HepG2 (cell line): Measurements from ENCODE around the gene WDR18. TPM values are rescaled to one million over a fixed set of nuclear protein-coding genes. Genes with fewer than 3 reads are reported as not detected.

Experiments used
- ATF7-NPFF ChIP-seq: sonication (generic); formaldehyde crosslinking; IDR thresholded peaks from 2 replicates; pipeline ENCODE4 v1.8.1; 2023; ENCODE audit warnings: mild to moderate bottlenecking, low read depth, missing genetic modification reagents, moderate library complexity
- EP300 ChIP-seq, 3 experiments: sonication (generic) in 1 of 3; formaldehyde crosslinking in 1 of 3; IDR thresholded peaks; 2 replicates each; pipeline versions ENCODE4 v1.5.1 to v1.6.1; 2011 to 2020; ENCODE audit warnings: low read depth in 2 of 3, low read length in 2 of 3, borderline replicate concordance in 1 of 3, improper control_type of control experiment in 1 of 3, mild to moderate bottlenecking in 1 of 3, missing genetic modification reagents in 1 of 3, moderate library complexity in 1 of 3
- GATAD2A ChIP-seq: IDR thresholded peaks from 2 replicates; pipeline ENCODE4 v1.6.1; 2016
- HMG20A ChIP-seq: IDR thresholded peaks from 2 replicates; pipeline ENCODE4 v1.6.1; 2016; ENCODE audit warnings: borderline replicate concordance
- KLF9 ChIP-seq: IDR thresholded peaks from 2 replicates; pipeline ENCODE4 v1.6.1; 2016; ENCODE audit warnings: low read depth
- NCOR1 ChIP-seq: fragments of 200-600 bp; sonication (generic); IDR thresholded peaks from 2 replicates; pipeline ENCODE4 v1.7.0; 2017; ENCODE audit warnings: antibody characterized with exemption, low read length, borderline replicate concordance
- NFYC ChIP-seq: IDR thresholded peaks from 2 replicates; pipeline ENCODE4 v1.6.1; 2016; ENCODE audit warnings: missing genetic modification reagents, missing compliant biosample characterization
- NPAS2 ChIP-seq: sonication (generic); formaldehyde crosslinking; IDR thresholded peaks from 2 replicates; pipeline ENCODE4 v1.8.0; 2022; ENCODE audit warnings: mild to moderate bottlenecking, missing genetic modification reagents, borderline replicate concordance
- NR2C2 ChIP-seq: sonication (generic); formaldehyde crosslinking; IDR thresholded peaks from 2 replicates; pipeline ENCODE4 v1.4.0; 2020; ENCODE audit warnings: missing genetic modification reagents, mild to moderate bottlenecking, moderate library complexity, borderline replicate concordance
- POGZ ChIP-seq: sonication (generic); formaldehyde crosslinking; IDR thresholded peaks from 2 replicates; pipeline ENCODE4 v1.4.0; 2020; ENCODE audit warnings: mild to moderate bottlenecking, missing genetic modification reagents
- XRCC5 ChIP-seq: fragments of 200-400 bp; formaldehyde crosslinking; optimal IDR thresholded peaks from 2 replicates; pipeline ENCODE3; 2017; ENCODE audit warnings: mild to moderate bottlenecking, low read length
- ZBTB7A ChIP-seq: sonication (generic); formaldehyde crosslinking; IDR thresholded peaks from 2 replicates; pipeline ENCODE4 v1.8.0; 2022; ENCODE audit warnings: mild to moderate bottlenecking, missing genetic modification reagents
- ZFX ChIP-seq: sonication (generic); formaldehyde crosslinking; IDR thresholded peaks from 2 replicates; pipeline ENCODE4 v1.4.0; 2020; ENCODE audit warnings: mild to moderate bottlenecking, low read depth, missing genetic modification reagents, moderate library complexity
- ZNF17 ChIP-seq: sonication (generic); formaldehyde crosslinking; IDR thresholded peaks from 2 replicates; pipeline ENCODE4 v1.5.0; 2020; ENCODE audit warnings: mild to moderate bottlenecking, missing genetic modification reagents
- ZNF451 ChIP-seq: sonication (generic); formaldehyde crosslinking; IDR thresholded peaks from 2 replicates; pipeline ENCODE4 v1.5.0; 2020; ENCODE audit warnings: mild to moderate bottlenecking, missing genetic modification reagents
- ZNF550 ChIP-seq: sonication (generic); formaldehyde crosslinking; IDR thresholded peaks from 2 replicates; pipeline ENCODE4 v1.4.0; 2020; ENCODE audit warnings: mild to moderate bottlenecking, missing genetic modification reagents, borderline replicate concordance
- ZNF670 ChIP-seq: sonication (generic); formaldehyde crosslinking; IDR thresholded peaks from 2 replicates; pipeline ENCODE4 v1.8.0; 2022; ENCODE audit warnings: mild to moderate bottlenecking, missing genetic modification reagents, borderline replicate concordance
- ZNF724P ChIP-seq: sonication (generic); formaldehyde crosslinking; IDR thresholded peaks from 2 replicates; pipeline ENCODE4 v1.8.0; 2022; ENCODE audit warnings: missing genetic modification reagents, borderline replicate concordance
- ZNF83 ChIP-seq: sonication (generic); formaldehyde crosslinking; IDR thresholded peaks from 2 replicates; pipeline ENCODE4 v1.4.0; 2020; ENCODE audit warnings: missing genetic modification reagents, mild to moderate bottlenecking, borderline replicate concordance
- ZSCAN29 ChIP-seq: sonication (generic); formaldehyde crosslinking; conservative IDR thresholded peaks from 2 replicates; pipeline ENCODE4 v1.4.0; 2020; ENCODE audit warnings: mild to moderate bottlenecking, missing genetic modification reagents
- polyA plus RNA-seq, 8 experiments: library from polyadenylated mRNA; depleted of rRNA in 3 of 8; stranded (reverse) in 7 of 8; unstranded in 1 of 8; fragments of >200 nt; fragmentation: Illumina TruSeq in 4 of 8; extraction: Trizol in 4 of 8; gene quantifications; 2 replicates each; pipeline versions ENCODE4 v1.2.1 to v1.2.3, GENCODE V29; 2011 to 2016; ENCODE audit warnings: low read depth in 4 of 8, missing spikeins in 1 of 8, mixed read lengths in 1 of 8; ENCODE audit not compliant: insufficient read depth in 1 of 8
- total RNA-seq, 5 experiments: library from RNA; depleted of rRNA; stranded (reverse); fragments of >200 nt; fragmentation: Illumina TruSeq; extraction: Trizol; gene quantifications; 2 replicates each; pipeline ENCODE4 v1.2.3, GENCODE V29; 2016; ENCODE audit warnings: low read depth in 1 of 5
- TF ChIP-seq, protein P1 (sequence below): sonication (generic); formaldehyde crosslinking; IDR thresholded peaks from 2 replicates; pipeline ENCODE4 v1.5.0; 2020; ENCODE audit warnings: missing genetic modification reagents, mild to moderate bottlenecking, borderline replicate concordance
- TF ChIP-seq, protein P2 (sequence below): sonication (generic); formaldehyde crosslinking; IDR thresholded peaks from 2 replicates; pipeline ENCODE4 v1.4.0; 2020; ENCODE audit warnings: missing genetic modification reagents
- TF ChIP-seq, protein P3 (sequence below): sonication (generic); formaldehyde crosslinking; IDR thresholded peaks from 2 replicates; pipeline ENCODE4 v1.4.0; 2020; ENCODE audit warnings: mild to moderate bottlenecking, missing genetic modification reagents
- TF ChIP-seq, protein P4 (sequence below): IDR thresholded peaks from 2 replicates; pipeline ENCODE4 v1.6.1; 2012; ENCODE audit warnings: inconsistent platforms
- TF ChIP-seq, protein P5 (sequence below): sonication (generic); formaldehyde crosslinking; IDR thresholded peaks from 2 replicates; pipeline ENCODE4 v1.8.0; 2022; ENCODE audit warnings: missing genetic modification reagents, low read depth, mild to moderate bottlenecking, borderline replicate concordance

WDR18 gene
- total and polyA plus RNA-seq, 2 of the 13 experiments (the other 11 are each of a cell fraction or from before 2014, with no cell fraction given) = 36.4 to 47.6 TPM

DNA sequence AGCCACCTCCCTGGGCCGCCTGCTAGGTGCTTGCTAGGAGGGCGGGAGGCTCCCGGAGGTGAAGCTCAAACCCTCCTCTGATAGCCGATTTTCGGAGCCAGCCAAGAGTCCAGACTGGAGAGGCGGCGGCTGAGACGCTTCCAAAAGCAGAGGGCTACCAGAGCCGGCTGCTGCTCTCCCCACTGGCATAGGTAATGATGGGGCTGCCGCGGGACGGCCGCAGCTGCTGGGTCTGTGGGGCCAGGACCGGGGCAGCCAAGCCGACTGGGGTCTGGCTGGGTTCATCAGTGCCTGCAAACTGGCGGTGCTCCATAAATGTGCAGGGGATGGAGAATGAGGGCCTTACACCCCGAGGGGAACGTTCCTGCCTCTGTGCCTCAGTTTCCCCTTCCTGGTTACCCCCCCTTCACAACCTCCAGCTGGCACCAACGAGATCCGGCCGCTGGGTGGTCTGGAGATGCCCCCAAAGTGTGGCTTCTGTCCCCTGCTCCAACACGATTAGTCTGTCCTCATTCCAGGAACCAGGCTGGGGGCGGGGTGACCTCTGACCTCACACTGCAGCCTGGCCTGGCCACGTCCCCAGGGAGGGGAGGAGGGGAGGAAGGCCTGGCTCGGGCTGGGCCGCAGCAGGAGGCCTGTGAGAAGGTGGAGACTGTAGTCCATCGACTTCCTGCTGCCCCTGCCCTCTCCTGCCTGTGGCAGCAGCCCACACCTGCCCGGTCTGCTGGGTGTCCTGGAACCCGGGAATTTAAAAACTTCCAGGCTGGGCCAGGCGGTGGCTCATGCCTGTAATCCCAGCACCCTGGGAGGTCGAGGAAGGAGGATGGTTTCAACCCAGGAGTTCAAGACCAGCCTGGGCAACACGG, 3.8 kb upstream of the WDR18 start (continued):
- TF ChIP-seq NPAS2 (CRISPR knock-in tag) = no peak
- peak; percentile 37; the same call in 1 of the 2 replicates for TF ChIP-seq NFYC (CRISPR knock-in tag)
- peak; percentile 98 for TF ChIP-seq NR2C2 (CRISPR knock-in tag)
- 0 out of 2 replicates have a peak, but pooled peaks have one; percentile 43 for TF ChIP-seq ZNF17 (CRISPR knock-in tag)
- no peak for TF ChIP-seq ZNF550
- peak; percentile 33; the same call in 1 of the 2 replicates for TF ChIP-seq HMG20A (CRISPR knock-in tag)
- TF ChIP-seq ZNF83 (CRISPR knock-in tag) = peak; percentile 74; the same call in 1 of the 2 replicates
- TF ChIP-seq POGZ (CRISPR knock-in tag) = 0 out of 2 replicates have a peak, but pooled peaks have one; percentile 30
- peak; percentile 29; the same call in 1 of the 2 replicates for TF ChIP-seq NCOR1
- TF ChIP-seq, protein P1, sequence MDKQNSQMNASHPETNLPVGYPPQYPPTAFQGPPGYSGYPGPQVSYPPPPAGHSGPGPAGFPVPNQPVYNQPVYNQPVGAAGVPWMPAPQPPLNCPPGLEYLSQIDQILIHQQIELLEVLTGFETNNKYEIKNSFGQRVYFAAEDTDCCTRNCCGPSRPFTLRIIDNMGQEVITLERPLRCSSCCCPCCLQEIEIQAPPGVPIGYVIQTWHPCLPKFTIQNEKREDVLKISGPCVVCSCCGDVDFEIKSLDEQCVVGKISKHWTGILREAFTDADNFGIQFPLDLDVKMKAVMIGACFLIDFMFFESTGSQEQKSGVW (CRISPR knock-in tag) = no peak
- TF ChIP-seq, protein P2, sequence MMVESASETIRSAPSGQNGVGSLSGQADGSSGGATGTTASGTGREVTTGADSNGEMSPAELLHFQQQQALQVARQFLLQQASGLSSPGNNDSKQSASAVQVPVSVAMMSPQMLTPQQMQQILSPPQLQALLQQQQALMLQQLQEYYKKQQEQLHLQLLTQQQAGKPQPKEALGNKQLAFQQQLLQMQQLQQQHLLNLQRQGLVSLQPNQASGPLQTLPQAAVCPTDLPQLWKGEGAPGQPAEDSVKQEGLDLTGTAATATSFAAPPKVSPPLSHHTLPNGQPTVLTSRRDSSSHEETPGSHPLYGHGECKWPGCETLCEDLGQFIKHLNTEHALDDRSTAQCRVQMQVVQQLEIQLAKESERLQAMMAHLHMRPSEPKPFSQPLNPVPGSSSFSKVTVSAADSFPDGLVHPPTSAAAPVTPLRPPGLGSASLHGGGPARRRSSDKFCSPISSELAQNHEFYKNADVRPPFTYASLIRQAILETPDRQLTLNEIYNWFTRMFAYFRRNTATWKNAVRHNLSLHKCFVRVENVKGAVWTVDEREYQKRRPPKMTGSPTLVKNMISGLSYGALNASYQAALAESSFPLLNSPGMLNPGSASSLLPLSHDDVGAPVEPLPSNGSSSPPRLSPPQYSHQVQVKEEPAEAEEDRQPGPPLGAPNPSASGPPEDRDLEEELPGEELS (CRISPR knock-in tag) = peak; percentile 63
- peak; percentile 55 for TF ChIP-seq XRCC5
- TF ChIP-seq ZNF451 (CRISPR knock-in tag) = peak; percentile 75; the same call in 1 of the 2 replicates
- peak; percentile 76; the same call in 1 of the 2 replicates for TF ChIP-seq ZSCAN29 (CRISPR knock-in tag)
- TF ChIP-seq KLF9 (CRISPR knock-in tag) = 0 out of 2 replicates have a peak, but pooled peaks have one; percentile 86
- no peak for TF ChIP-seq ZNF670 (CRISPR knock-in tag)
- TF ChIP-seq ZFX (CRISPR knock-in tag) = peak; percentile 99
- TF ChIP-seq ZNF724P = peak; percentile 67; the same call in 1 of the 2 replicates
- TF ChIP-seq ZBTB7A (CRISPR knock-in tag) = peak; percentile 95
- 0 out of 2 replicates have a peak, but pooled peaks have one; percentile 38 for TF ChIP-seq ATF7-NPFF (CRISPR knock-in tag)
- peak in 1 of 2 experiments; percentile 33; a peak in 1 of 4 replicates for TF ChIP-seq EP300 (IDR thresholded peaks at IDR 0.05; ENCODE audit: low read depth in 2 of 2, low read length in 2 of 2)
- TF ChIP-seq EP300 (CRISPR knock-in tag; IDR thresholded peaks at IDR 0.05; ENCODE audit: borderline replicate concordance) = peak; percentile 73
- TF ChIP-seq GATAD2A (CRISPR knock-in tag) = peak; percentile 90
- TF ChIP-seq, protein P3, sequence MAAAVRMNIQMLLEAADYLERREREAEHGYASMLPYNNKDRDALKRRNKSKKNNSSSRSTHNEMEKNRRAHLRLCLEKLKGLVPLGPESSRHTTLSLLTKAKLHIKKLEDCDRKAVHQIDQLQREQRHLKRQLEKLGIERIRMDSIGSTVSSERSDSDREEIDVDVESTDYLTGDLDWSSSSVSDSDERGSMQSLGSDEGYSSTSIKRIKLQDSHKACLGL = peak; percentile 57; the same call in 1 of the 2 replicates
- TF ChIP-seq, protein P4, sequence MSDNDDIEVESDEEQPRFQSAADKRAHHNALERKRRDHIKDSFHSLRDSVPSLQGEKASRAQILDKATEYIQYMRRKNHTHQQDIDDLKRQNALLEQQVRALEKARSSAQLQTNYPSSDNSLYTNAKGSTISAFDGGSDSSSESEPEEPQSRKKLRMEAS = peak; percentile 90
- TF ChIP-seq, protein P5, sequence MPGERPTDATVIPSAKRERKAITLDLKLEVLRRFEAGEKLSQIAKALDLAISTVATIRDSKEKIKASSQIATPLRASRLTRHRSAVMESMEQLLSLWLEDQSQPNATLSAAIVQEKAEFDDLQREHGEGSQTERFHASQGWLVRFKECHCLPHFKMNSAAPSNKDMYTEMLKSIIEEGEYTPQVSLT (CRISPR knock-in tag) = no peak
